Bronchial epithelial cell (primary cell): ENCODE data around the gene SUMF1. TPM values are rescaled to one million over a fixed set of nuclear protein-coding genes. Genes with fewer than 3 reads are reported as not detected.
A peak's percentile ranks its signal among the peaks of the same experiment; 100 is the strongest.

Experiments
- DNase-seq: peaks from one replicate; pipeline ENCODE4 v3.0.0-alpha.2; 2010; ENCODE audit warnings: low read depth
- FAIRE-seq: peaks from 2 replicates; lab custom pipeline; 2011; peaks lifted over from hg19 to GRCh38; lab: Jason Lieb, UNC
- H3K27me3 ChIP-seq: 2 replicates; pipeline ENCODE4 v1.5.1; 2011; ENCODE audit warnings: low read length; ENCODE audit not compliant: control insufficient read depth, insufficient read depth
- H3K36me3 ChIP-seq: 2 replicates; pipeline ENCODE4 v1.5.1; 2011; ENCODE audit warnings: low read length; ENCODE audit not compliant: control insufficient read depth, insufficient read depth
- H3K4me3 ChIP-seq: 2 replicates; pipeline ENCODE4 v1.5.1; 2011; ENCODE audit warnings: mild to moderate bottlenecking, low read depth, low read length, control low read depth
- total RNA-seq: library from RNA; depleted of rRNA; stranded (reverse); fragments of >200 nt; gene quantifications from 2 replicates; pipeline ENCODE4 v1.2.1, GENCODE V29; 2014
- TF ChIP-seq, protein P1 (sequence below): IDR thresholded peaks from 2 replicates; pipeline ENCODE4 v1.5.1; 2011; ENCODE audit warnings: mild to moderate bottlenecking, moderate library complexity, low read length, control low read depth, inconsistent platforms; ENCODE audit not compliant: insufficient read depth, severe bottlenecking

The SUMF1 gene
- total RNA-seq, 1 donor from 2014 or later, result 44.5 TPM

- TF ChIP-seq, protein P1, sequence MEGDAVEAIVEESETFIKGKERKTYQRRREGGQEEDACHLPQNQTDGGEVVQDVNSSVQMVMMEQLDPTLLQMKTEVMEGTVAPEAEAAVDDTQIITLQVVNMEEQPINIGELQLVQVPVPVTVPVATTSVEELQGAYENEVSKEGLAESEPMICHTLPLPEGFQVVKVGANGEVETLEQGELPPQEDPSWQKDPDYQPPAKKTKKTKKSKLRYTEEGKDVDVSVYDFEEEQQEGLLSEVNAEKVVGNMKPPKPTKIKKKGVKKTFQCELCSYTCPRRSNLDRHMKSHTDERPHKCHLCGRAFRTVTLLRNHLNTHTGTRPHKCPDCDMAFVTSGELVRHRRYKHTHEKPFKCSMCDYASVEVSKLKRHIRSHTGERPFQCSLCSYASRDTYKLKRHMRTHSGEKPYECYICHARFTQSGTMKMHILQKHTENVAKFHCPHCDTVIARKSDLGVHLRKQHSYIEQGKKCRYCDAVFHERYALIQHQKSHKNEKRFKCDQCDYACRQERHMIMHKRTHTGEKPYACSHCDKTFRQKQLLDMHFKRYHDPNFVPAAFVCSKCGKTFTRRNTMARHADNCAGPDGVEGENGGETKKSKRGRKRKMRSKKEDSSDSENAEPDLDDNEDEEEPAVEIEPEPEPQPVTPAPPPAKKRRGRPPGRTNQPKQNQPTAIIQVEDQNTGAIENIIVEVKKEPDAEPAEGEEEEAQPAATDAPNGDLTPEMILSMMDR, result no peak
- H3K36me3 ChIP-seq, result no peaks in the 10 kb centered on the region
- H3K27me3 ChIP-seq, result no peaks in the 10 kb centered on the region
- no peak overlapping the region for H3K4me3 ChIP-seq
- FAIRE-seq, result no peak
- DNase-seq, result no peak
Observed at GRCh38 chr3:4432259-4432658, 34.8 kb downstream of the SUMF1 start.

DNA sequence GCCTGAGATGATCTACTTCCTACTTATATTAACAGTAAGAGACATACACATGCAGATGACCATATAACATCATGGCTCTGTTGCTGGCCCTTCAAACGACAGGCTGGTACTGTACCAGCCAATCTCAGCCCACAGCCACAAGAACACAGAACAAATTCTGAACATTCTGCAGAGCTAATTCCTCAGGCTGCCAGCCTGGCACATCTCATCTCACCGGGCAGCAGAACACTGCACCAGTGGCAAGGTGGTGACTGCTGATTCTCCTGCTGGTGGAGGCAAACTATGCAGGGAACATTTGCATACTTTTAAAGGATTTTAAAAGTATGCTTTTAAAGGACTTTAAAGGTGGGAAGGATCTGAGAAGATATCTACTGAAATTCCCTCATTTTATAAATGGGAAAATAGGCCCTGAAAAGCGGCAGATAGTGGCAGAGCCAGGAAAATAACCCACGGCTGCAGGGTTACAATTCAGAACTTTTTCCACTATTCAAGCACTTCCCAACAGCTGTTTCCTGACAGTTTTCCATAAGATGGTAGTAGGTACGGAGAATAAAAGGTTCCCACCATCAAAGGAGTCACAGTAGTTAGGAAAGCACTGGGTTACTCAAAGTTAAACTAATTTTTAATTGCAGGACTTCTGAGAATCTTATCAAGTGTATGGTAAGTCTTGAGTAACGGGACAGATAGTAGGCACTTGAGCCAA is 37.3 kb downstream of the SUMF1 start:
- DNase-seq, result no peak
- no peak overlapping the region for H3K4me3 ChIP-seq
- no peaks in the 10 kb centered on the region for H3K36me3 ChIP-seq
- H3K27me3 ChIP-seq, result no peaks in the 10 kb centered on the region
- TF ChIP-seq, protein P1, result no peak
- FAIRE-seq, result no peak

GRCh38 chr3:4426782-4427344 is 40.2 kb downstream of the SUMF1 start:
- no peak overlapping the region for H3K4me3 ChIP-seq
- H3K36me3 ChIP-seq, result peaks cover 2% of the 10 kb centered on the region
- H3K27me3 ChIP-seq, result no peaks in the 10 kb centered on the region
- DNase-seq (peak; percentile 96), FAIRE-seq (no peak)
- TF ChIP-seq, protein P1, result no peak

- no peak for FAIRE-seq
- TF ChIP-seq, protein P1, result no peak
- Histone ChIP-seq H3K27me3 (no peaks in the 10 kb centered on the region), H3K36me3 (peaks cover 2% of the 10 kb centered on the region), H3K4me3 (no peak overlapping the region)
- no peak for DNase-seq
Observed at GRCh38 chr3:4426261-4426781, 40.7 kb downstream of the SUMF1 start.

DNA sequence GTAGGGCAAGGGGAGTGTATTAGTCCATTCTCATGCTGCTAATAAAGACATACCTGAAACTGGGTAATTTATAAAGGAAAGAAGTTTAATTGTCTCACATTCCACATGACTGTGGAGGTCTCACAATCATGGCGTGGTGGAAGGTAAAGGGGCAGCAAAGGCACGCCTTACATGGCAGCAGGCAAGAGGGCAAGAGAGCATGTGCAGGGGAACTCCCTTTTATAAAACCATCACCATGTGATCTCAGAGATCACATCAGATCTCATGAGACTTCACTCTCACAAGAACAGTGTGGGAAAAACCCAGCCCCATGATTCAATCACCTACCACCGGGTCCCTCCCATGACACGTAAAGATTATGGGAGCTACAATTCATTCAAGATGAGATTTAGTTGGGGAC is 41.4 kb downstream of the SUMF1 start:
- H3K4me3 ChIP-seq, result no peak overlapping the region
- H3K27me3 ChIP-seq, result no peaks in the 10 kb centered on the region
- H3K36me3 ChIP-seq, result peaks cover 2% of the 10 kb centered on the region
- TF ChIP-seq, protein P1, result no peak
- no peak for FAIRE-seq
- peak; percentile 49 for DNase-seq
